ENCODE measurements around the gene NUDT1. TPM values are rescaled to one million over a fixed set of nuclear protein-coding genes. Genes with fewer than 3 reads are reported as not detected.

NUDT1 gene
- total RNA-seq, 1 donor from 2014 or later: 37.5 TPM

DNA sequence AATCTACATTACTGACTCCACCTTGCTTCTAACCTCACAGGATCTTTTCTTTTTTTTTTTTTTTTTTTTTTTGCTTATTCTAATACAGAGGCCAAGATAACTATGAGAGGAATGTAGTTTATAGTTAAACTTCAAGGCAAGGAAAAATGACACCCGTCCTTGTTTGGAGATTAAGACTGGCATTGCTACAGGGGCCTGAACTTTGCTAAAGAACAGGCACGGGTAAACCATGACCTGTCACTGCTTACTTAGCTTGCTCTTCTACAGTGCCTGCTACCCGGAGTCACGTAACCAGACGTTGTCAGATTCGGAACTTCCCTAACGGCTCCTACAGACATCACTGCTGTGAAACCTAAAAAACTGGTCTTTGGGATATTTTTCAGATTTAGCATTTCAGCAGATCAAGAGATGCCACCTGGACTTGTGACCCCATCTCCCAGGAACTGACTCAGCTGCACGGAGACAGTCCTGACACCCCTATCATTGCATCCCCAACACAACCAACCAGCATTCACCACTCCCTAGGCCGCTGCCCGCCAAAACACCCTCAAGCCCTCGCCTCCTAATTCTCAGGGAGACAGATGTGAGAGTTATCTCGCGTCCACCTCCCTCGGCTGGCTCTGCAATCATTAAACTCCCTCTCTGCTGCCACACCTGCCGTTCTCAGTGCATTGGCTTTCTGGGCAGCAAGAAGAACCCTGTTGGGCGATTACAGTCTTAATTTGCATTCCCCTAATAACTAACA lies 36.8 kb upstream of the NUDT1 start:
- no peak for ATAC-seq

GRCh38 chr7:2208712-2209111 lies 33.3 kb upstream of the NUDT1 start:
- no peak for ATAC-seq

DNA sequence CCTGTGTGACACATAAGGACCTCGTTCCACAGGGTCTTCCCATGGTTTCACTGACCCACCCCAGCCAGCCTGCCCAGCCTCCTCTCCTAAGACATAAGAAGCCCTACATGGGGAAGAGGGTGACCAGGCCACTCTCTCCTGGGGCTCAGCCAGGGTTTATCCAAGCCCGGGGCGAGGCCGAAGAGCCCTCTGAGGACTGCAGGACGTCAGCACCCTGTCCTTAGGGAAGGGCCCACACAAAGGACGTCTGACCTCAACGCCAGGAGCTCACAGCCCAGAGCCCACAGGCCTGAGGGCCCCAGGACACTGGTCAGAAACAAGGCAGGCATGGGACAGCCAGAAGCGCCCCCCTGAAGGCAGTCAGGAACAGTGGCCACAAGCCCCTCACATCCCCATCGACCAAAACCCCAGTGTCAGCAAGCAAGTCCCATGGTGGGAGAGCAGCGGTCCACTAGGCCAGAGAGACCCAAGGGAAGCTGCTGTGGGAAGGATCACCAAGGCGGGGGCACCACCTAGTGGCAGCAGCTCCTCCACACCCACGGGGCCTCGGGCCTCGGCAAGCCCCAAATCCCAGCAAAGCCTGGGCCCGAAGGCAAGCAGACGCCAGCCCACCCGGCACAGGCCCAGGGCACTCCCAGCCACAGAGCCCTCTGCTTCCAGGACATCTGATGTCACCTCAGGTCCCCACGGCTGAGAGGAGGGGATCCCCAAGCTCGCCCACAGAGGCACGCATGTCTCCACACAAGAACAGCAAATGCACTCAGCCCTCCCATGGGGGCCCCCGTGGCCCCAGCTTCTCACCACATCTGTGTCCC lies 32.7 kb upstream of the NUDT1 start:
- peak; percentile 70 for ATAC-seq

- no peak for ATAC-seq
Measured at GRCh38 chr7:2209961-2210323, 32.1 kb upstream of the NUDT1 start.

DNA sequence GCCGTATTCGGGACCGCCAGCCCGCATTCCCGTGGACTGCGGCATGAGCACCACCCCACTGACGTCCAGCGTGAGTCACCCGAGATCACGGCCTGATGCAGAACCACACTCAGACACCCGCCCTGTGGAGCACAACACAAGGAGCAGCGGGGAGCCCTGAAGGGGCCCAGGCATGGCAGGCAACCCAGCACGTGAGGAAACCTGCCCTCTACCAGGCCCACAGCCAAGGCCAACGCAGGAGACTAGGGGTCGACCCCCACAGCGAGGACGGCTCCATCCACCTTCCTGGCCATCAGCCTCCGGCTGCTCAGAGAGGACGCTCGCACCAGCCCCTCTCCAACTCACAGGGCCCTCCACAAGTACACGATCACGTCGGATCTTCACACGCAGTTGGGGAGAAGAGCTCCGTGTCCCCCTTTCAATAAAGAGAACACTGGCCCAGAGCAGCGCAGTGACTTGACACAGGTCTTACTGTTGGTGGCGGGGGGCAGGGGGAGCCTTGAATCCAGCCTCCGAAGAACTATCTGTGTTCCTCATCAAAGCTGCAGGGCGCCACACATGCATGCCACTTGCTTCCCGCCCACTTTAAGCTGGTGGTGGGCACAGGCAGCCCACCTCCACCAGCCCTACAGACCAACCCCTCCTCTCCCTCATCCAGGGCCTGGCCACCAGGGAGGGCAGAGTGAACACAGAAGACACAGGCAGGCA lies 31.3 kb upstream of the NUDT1 start:
- ATAC-seq: peak; percentile 7

DNA sequence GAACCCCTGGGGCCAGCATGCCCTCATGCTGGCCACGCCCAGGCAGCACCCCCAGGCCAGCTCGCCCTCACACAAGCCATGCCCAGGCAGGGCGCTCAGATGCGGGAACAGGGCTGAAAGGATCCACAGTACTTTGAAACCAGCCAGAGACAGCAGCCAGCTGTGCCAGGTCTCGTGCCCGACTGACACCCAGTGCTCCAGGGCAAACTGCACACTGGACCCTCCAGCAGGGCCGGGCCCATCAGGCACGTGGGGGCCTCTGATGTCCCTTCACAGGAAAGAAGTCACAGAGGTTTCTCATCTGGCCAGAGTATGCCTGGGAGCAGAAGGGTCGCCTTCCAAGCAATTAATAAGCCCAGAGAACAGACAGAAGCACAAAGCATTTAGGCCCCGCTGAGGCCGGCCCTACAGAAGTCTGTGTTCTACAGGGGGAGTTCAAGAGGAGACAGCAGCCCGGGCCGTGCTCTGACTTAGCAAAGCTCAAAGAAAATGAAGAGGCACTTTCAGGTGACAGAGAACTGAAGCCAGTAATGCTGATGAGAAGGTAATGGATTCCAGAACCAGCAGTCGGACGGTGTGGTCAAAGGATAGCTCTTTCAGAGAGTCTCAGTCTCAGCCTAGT lies 30.7 kb upstream of the NUDT1 start:
- no peak for ATAC-seq

DNA sequence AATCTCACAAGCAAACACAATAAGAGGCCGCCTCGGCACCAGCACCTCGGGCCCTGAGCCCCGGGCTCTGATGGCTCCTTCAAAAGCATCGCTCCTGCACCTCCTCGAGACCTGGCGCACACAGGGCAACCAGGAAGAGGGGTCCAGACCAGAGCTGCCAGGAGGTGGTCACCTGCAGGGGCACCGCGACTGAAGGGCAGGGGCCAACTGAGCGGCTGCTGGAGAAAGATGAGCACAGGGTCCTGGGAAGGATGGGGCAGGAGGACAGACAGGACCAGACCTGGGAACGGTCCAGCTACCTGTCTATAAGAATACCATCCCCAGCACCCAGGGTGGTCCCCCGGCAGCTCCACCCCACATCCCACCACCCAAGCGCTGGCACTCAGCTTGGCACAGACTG lies 30.1 kb upstream of the NUDT1 start:
- ATAC-seq: no peak

- no peak for ATAC-seq
Measured at GRCh38 chr7:2212906-2213305, 29.1 kb upstream of the NUDT1 start.

DNA sequence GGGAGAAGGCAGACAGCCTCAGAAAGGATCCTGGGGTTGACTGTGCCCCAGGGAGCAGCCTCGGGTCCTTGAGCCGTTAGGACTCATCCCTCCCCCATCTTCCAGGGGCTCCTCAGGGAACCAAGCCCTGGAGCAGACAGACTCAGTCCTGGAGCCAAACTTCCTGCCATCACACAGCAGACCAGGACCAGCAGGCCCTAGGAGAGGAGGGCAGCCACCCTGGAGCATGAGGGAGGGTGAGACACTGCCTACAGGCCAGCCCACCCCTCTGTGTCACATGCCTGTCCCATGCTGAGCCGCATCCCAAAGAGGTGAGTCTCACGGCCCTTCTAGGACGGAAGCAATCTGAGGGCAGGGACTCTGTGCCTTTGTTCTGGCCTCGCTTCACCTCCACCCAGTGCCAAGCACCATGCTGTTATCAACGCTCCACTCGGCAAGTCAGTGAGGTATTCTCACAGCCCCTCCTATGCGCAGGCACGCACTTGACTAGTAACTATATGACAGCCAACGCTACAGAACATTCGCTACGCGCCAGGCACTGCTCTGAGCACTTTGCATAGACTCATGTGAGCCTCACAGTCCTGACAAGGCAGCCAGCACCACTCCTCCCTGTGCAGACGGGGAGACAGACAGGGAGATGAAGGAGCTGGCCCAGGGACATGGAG lies 28.3 kb upstream of the NUDT1 start:
- no peak for ATAC-seq

DNA sequence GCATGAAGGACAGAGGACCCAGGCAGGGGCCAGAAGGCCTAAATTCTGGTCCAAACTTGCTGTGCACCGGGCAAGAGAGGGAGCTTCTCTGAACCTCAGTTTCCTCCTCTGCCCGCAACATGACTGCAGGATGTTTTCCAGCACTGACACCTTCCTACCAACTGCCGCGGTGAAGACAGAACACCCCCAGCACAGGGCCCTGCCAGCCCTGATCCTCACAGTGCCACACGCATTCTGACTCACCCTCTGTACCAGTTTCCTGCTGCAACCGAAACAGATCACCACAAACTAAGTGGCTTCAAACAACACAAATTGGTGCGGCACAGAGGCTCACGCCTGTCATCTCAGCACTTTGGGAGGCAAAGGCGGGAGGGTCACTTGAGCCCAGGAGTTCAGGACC lies 27.4 kb upstream of the NUDT1 start:
- ATAC-seq: no peak

- ATAC-seq: no peak
Measured at GRCh38 chr7:2215851-2216250, 26.2 kb upstream of the NUDT1 start.

DNA sequence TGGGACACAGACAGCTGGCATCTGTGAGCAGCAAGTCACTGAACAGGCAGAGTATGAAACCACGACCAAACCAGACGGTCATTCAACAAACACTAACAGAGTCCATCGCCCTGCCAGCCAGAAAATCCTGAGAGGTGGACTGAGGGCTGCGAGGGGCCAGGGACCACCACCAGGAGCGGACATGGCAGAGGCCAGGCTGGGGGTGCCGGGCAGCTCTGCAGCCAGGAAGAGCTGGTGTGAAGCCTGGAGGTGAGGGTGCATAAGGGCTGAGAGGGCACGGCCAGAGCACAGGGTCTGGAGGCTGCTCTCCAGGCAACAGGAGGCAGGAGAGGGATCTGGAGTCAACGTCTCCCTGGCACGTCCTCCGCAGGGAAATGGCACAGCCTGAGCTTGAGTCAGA lies 24.8 kb upstream of the NUDT1 start:
- no peak for ATAC-seq

DNA sequence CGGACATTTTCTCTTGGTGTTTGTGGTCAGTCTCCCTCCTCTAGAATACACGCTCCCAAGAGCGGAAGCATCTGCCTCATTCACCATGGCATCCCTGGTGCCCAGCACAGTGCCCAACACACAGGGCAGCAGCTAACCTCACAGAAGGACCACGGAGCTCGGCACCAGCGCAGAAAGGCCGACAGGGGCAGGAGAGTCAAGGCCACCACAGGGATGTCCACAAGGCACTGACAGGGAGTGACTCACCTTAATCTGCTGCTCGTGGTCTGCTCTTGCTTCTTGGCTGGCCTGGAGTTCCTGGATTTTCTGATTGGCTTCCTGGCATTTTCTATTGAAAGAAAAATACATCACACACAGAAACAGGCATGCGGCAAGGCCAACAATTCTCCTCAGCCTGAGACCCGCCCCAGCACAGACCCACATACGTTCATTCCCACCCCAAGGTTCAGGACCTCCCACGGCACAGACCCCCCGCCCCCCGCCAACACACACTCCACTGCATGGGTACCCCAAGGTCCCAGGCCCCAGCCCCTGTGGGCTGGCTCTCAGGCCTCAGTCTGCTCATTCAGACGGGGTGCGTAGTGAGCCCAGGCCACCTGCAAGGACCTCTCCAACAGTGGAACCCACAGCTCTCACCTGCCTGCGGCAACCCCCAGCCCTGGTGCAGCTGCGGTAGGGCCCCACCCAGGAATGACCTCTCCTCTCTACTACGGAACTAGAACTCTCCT lies 24.1 kb upstream of the NUDT1 start:
- no peak for ATAC-seq

GRCh38 chr7:2218444-2218785 lies 23.6 kb upstream of the NUDT1 start:
- no peak for ATAC-seq

DNA sequence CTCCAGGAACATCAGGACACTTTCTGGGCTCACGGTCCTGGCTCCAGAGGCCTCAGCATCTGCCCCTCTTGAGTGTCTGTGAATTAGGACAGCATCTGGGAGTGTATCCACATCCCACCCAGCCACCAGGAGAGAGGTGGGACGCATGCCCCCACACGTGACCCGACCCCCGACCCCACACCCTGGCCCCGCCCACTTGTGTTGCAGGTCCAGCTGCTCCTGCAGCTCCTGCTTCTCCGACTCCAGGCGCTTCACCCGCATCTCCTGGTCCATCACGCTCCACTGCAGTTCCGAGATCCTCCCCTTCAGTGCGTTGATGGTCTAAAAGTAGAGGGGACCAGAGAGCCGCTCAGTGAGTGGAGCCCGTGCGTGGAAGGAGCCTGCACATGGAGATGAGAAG lies 22.9 kb upstream of the NUDT1 start:
- ATAC-seq: no peak

DNA sequence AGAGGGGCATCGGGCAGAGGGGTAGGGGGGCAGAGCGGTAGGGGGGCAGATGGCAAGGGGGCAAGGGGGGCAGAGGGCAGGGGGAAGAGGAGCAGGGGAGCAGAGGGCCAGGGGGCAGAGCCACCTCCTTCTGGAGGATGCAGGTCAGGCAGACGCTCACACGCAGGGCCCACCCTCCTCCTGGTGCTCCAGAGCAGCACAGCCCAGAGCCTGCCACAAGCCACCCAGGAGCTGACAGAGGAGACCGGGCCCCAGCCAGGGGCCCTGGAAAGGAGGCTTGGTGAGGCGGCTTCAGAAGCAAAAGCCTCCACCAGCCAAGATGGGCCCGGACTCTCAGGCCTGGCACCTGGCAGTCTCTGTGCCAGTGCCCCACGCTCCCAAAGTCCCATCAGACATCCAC lies 22.4 kb upstream of the NUDT1 start:
- no peak for ATAC-seq

GRCh38 chr7:2220030-2220429 lies 22.0 kb upstream of the NUDT1 start:
- ATAC-seq: no peak

DNA sequence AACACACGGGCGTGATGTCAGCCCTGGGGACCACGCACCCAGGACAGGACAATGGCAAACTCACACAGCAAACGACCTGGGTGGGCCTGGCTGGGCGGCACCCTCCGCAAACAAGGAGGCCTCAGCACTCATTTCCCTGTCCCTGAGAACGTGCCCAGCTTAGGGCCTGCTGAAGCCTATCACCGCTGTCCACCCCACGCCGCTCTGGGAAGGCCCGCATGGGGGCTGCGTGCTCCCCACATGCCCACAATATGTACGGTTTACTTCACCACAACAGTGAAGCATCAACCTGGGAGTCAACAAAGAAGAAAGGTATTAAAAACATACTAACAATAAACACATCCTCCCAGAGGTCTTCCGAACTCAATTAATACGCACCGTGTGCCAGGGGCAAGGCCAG lies 21.5 kb upstream of the NUDT1 start:
- no peak for ATAC-seq

- no peak for ATAC-seq
Measured at GRCh38 chr7:2220954-2221353, 21.1 kb upstream of the NUDT1 start.

- no peak for ATAC-seq
Measured at GRCh38 chr7:2222516-2222915, 19.5 kb upstream of the NUDT1 start.

GRCh38 chr7:2223321-2223720 lies 18.7 kb upstream of the NUDT1 start:
- no peak for ATAC-seq

- no peak for ATAC-seq
Measured at GRCh38 chr7:2224491-2224928, 17.5 kb upstream of the NUDT1 start.

All from esophagus mucosa (tissue), 1 donor.